Stimulated activated naive CD8-positive, alpha-beta T cell treated with anti-CD3 and anti-CD28 coated beads, Interleukin-15, amount 100 ng/mL, for 72 hours (primary cell): ENCODE measurements around the gene ZNF396.
A peak's percentile ranks its signal among the peaks of the same experiment; 100 is the strongest.

ENCODE experiments used
- ATAC-seq: fragments of 150-1000 bp; cut with Tn5 transposase; 2 replicates; pipeline ENCODE4 v1.10.0; 2021; ENCODE audit warnings: mild to moderate bottlenecking, moderate library complexity
- DNase-seq, 2 donors: peaks; one replicate each; pipeline ENCODE4 v3.0.0; 2021 to 2022
- H3K27ac Mint-ChIP-seq, 2 donors: one replicate each; pipeline ENCODE4 v1.8.0; 2022; ENCODE audit warnings: mild to moderate bottlenecking in 2 of 2, mixed read lengths in 2 of 2, moderate library complexity in 2 of 2
- H3K27me3 Mint-ChIP-seq: one replicate; pipeline ENCODE4 v1.8.0; 2022; ENCODE audit warnings: mixed read lengths
- H3K4me1 Mint-ChIP-seq: one replicate; pipeline ENCODE4 v1.8.0; 2022; ENCODE audit warnings: mild to moderate bottlenecking, mixed read lengths
- H3K4me3 Mint-ChIP-seq, 2 donors: one replicate each; pipeline ENCODE4 v1.8.0; 2022; ENCODE audit warnings: mild to moderate bottlenecking in 2 of 2, mixed read lengths in 2 of 2, moderate library complexity in 1 of 2
- H3K9me3 Mint-ChIP-seq, 2 donors: one replicate each; pipeline ENCODE4 v1.8.0; 2022; ENCODE audit warnings: mixed read lengths in 2 of 2

The ZNF396 gene

GRCh38 chr18:35376742-35377695, at the start of gene ZNF396:
Gene ZNF396, minus strand, starts transcription at chr18:35377337. Its CDS starts 3,045 bp downstream, at chr18:35374292.
- DNase-seq (peak; percentile 43 to 67), ATAC-seq (peak; percentile 76)
- H3K4me3 Mint-ChIP-seq: peak within 1 kb of the TSS; percentile 90 to 92
- peak within 1 kb of the TSS; percentile 79 to 94 for H3K27ac Mint-ChIP-seq
- peaks cover 22% of the 10 kb centered on the region for H3K27me3 Mint-ChIP-seq
- H3K4me1 Mint-ChIP-seq: peaks cover 13% of the 10 kb centered on the region
- H3K9me3 Mint-ChIP-seq: peaks cover 0 to 6% of the 10 kb centered on the region in 2 donors

DNA sequence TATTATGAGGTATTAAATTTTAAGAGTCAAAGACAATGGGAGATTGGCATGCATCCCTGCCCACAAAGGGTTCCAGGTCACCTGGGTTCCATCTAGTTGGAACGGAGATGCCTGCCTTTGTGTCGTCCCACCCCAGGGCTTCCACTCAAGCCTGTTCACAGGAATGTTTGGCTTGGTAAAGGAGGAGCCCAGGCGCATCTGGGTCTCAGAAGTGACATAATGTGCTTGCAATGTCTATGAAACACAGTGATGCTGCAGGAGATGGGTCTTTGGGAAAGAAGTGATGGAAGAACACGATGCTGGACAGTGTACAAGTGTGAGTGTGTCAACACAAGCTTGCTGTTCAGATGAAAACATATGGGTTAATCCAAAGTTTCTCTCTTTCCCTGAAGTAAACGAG, 49.6 kb upstream of the ZNF396 start:
- ATAC-seq (no peak), DNase-seq (no peak)
- no peak overlapping the region for H3K27ac Mint-ChIP-seq
- peaks cover 5% of the 10 kb centered on the region for H3K27me3 Mint-ChIP-seq
- no peaks in the 10 kb centered on the region for H3K4me1 Mint-ChIP-seq
- H3K4me3 Mint-ChIP-seq: no peak overlapping the region
- H3K9me3 Mint-ChIP-seq: no peaks in the 10 kb centered on the region

- ATAC-seq (no peak), DNase-seq (no peak)
- H3K4me3 Mint-ChIP-seq: no peak overlapping the region
Observed at GRCh38 chr18:35424356-35424755, 47.2 kb upstream of the ZNF396 start.

GRCh38 chr18:35422237-35422636, 45.1 kb upstream of the ZNF396 start:
- H3K27me3 Mint-ChIP-seq: peaks cover 15% of the 10 kb centered on the region
- H3K9me3 Mint-ChIP-seq: peaks cover 12 to 18% of the 10 kb centered on the region in 2 donors
- no peak overlapping the region for H3K4me3 Mint-ChIP-seq
- H3K27ac Mint-ChIP-seq: no peak overlapping the region
- no peaks in the 10 kb centered on the region for H3K4me1 Mint-ChIP-seq
- peak; percentile 18 for ATAC-seq
- DNase-seq: no peak

More at GRCh38 chr18:35424356-35424755, 47.2 kb upstream of the ZNF396 start:
- Mint-ChIP-seq H3K9me3 (peaks cover 0 to under 1% of the 10 kb centered on the region in 2 donors), H3K27ac (no peak overlapping the region), H3K4me1 (no peaks in the 10 kb centered on the region), H3K27me3 (peaks cover 15% of the 10 kb centered on the region)

- Mint-ChIP-seq H3K9me3 (peaks cover 15 to 23% of the 10 kb centered on the region in 2 donors), H3K4me1 (peaks cover 25% of the 10 kb centered on the region), H3K27me3 (peaks cover 15% of the 10 kb centered on the region), H3K27ac (no peak overlapping the region), H3K4me3 (no peak overlapping the region)
- DNase-seq: no peak
- no peak for ATAC-seq
Observed at GRCh38 chr18:35418610-35419009, 41.5 kb upstream of the ZNF396 start.

- H3K4me3 Mint-ChIP-seq: no peak overlapping the region
- no peak for DNase-seq
- H3K27ac Mint-ChIP-seq: no peak overlapping the region
- H3K4me1 Mint-ChIP-seq: peaks cover 35% of the 10 kb centered on the region
- ATAC-seq: no peak
- H3K9me3 Mint-ChIP-seq: peaks cover 15 to 23% of the 10 kb centered on the region in 2 donors
- peaks cover 14% of the 10 kb centered on the region for H3K27me3 Mint-ChIP-seq
Observed at GRCh38 chr18:35417223-35417622, 40.1 kb upstream of the ZNF396 start.

DNA sequence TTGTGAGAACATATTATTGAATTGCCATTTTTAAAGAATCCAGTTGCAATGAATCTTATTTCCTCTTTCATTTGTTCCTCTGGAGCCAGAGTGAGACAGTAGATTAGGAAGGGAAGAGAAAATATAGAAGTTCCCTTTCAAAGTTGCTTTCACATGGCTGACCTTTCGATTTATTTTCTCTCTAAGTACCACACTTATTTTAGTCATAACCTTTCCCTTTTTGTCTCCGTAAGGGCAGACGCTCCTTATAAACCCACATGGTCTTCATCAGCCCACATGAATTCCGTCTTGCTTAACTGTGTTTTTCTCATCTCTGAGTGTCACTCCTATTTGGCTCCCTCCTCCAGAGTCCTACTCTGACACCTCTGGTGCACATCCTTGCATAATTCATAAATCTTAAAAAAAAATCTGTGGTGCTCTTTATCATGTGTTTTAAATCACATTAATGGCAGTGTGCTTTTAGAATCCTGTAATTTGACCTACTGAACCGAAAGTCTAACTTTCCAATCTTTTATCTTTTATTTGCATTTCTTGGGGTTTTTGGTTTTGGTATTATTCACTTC, 38.5 kb upstream of the ZNF396 start:
- peaks cover 39% of the 10 kb centered on the region for H3K4me1 Mint-ChIP-seq
- peak overlapping the region; percentile 34 to 56 for H3K4me3 Mint-ChIP-seq
- no peak for DNase-seq
- peaks cover 15 to 23% of the 10 kb centered on the region in 2 donors for H3K9me3 Mint-ChIP-seq
- ATAC-seq: peak; percentile 71
- H3K27ac Mint-ChIP-seq: peak overlapping the region in 1 of 2 donors; percentile 21
- no peaks in the 10 kb centered on the region for H3K27me3 Mint-ChIP-seq

GRCh38 chr18:35413163-35413511, 36.0 kb upstream of the ZNF396 start:
- Mint-ChIP-seq H3K4me3 (no peak overlapping the region), H3K4me1 (peaks cover 45% of the 10 kb centered on the region), H3K27ac (no peak overlapping the region), H3K9me3 (peaks cover 7 to 12% of the 10 kb centered on the region in 2 donors), H3K27me3 (peaks cover 6% of the 10 kb centered on the region)
- ATAC-seq: no peak
- DNase-seq: no peak

DNA sequence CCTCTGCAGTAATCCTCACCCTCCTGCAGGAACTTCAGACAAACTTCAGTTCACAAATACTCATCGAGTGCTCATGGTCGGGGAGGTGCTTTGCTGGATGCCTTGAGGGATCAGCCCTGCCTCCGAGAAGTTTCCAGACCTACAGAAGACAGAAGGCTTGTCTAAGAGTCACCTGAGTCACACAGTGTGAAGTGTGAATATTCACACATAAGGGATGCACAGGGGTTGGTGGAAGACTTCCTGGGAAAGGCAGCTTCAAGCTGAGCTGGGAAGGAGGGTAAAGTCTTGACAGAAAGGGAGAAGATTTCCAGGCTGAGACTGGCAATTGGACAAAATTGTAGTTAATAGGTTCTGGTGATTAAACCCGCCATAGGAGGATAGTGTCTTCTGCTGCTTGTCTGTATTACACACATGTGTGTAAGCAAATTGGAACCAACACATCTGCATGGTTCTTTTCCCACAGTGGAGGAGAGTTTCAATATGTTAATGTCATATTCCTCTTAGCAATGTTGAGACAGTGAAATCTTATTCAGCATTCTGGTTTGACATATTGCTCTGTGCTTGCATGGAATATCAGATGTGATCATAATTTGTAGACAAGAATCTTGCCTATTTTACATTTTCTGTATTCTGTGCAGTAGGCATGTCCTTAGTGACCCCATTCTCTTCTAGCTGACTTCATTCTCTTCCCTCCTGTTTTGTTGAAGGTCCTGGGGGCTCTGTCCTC, 34.7 kb upstream of the ZNF396 start:
- Mint-ChIP-seq H3K4me1 (peaks cover 45% of the 10 kb centered on the region), H3K27me3 (peaks cover 6% of the 10 kb centered on the region), H3K4me3 (no peak overlapping the region), H3K9me3 (peaks cover 0 to under 1% of the 10 kb centered on the region in 2 donors), H3K27ac (no peak overlapping the region)
- ATAC-seq (no peak), DNase-seq (no peak)

- DNase-seq: no peak
- Mint-ChIP-seq H3K4me3 (no peak overlapping the region), H3K27ac (peak overlapping the region in 1 of 2 donors; percentile 9), H3K27me3 (peaks cover 7% of the 10 kb centered on the region), H3K4me1 (peaks cover 36% of the 10 kb centered on the region), H3K9me3 (no peaks in the 10 kb centered on the region)
- no peak for ATAC-seq
Observed at GRCh38 chr18:35410561-35410960, 33.4 kb upstream of the ZNF396 start.

DNA sequence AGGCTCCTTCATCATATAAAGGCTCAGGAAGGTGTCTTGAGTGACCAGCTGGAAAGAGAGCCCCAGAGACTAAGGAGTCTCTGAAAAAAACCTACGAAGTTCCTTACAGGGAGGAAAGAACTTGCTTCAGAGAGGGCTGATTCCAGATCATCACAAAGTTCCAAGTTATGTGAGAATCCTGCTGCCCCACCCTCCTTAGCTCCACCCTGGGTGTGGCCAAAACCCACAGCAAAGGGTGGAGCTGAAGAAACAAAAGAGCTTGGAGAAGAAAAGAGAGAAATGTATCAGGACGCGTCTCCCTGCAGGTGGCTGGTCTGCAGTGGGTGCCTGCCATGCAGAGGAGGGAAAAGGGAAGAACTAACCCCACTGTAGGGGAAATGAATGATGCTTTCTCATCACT, 32.8 kb upstream of the ZNF396 start:
- DNase-seq (no peak), ATAC-seq (no peak)
- no peaks in the 10 kb centered on the region for H3K9me3 Mint-ChIP-seq
- H3K27ac Mint-ChIP-seq: no peak overlapping the region
- peaks cover 29% of the 10 kb centered on the region for H3K4me1 Mint-ChIP-seq
- H3K4me3 Mint-ChIP-seq: no peak overlapping the region
- H3K27me3 Mint-ChIP-seq: peaks cover 13% of the 10 kb centered on the region

DNA sequence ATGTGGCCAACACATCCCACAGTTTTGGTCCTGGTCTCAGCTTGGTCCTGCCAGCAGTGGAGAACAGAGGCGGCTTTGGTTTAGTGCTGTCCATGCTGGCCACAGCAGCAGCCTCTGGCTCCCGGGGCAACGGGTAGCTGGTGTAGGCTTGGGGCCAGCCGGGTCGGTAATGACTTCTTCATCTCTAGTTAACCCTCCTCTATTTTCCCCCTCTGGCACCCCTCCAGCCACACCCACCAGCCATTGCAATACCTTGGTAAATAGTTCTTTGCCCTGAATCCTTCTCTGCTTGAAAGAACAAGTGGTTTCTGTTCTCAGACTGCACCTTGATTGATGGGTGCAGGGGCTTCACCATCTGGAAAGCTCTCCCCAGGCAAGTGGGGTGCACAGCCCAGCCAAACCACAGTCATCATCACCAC, 31.7 kb upstream of the ZNF396 start:
- no peak for ATAC-seq

DNA sequence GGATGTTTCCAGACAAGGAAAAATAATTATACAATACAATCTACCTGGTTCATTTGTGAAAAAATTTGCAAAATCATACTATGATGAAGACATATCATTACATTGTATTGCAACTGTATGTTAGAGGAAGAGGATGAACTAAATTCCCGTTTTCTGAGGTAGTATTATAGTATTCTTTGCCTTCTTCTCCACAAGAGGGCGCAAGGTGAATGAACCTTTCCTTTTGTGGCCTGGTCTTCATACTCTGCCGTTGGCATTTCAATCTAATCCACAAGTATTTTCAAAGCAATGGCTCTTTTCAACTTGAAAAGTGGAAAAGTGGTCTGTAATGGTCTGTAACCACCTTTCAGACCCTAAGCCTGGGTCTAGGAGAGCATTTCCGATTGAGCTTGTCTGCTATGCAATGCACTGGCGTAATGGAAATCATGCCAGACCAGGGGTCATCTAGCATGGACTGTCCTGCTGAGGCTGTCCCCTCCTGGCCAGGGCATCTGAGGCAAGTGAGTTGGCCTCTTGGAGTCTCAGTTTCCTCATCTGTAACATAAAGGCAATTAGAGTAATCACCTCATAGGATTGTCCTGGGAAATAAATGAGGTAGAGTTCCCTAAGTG, 30.8 kb upstream of the ZNF396 start:
- Mint-ChIP-seq H3K4me3 (no peak overlapping the region), H3K27me3 (peaks cover 14% of the 10 kb centered on the region), H3K9me3 (no peaks in the 10 kb centered on the region), H3K27ac (no peak overlapping the region), H3K4me1 (peaks cover 18% of the 10 kb centered on the region)
- DNase-seq (peak; percentile 39 to 40), ATAC-seq (peak; percentile 81)

More for the DNA sequence above, 31.7 kb upstream of the ZNF396 start:
- DNase-seq: no peak
- no peaks in the 10 kb centered on the region for H3K9me3 Mint-ChIP-seq
- H3K27me3 Mint-ChIP-seq: peaks cover 14% of the 10 kb centered on the region
- H3K4me3 Mint-ChIP-seq: no peak overlapping the region
- peaks cover 20% of the 10 kb centered on the region for H3K4me1 Mint-ChIP-seq
- H3K27ac Mint-ChIP-seq: peak overlapping the region in 1 of 2 donors; percentile 14

- ATAC-seq (no peak), DNase-seq (no peak)
- no peak overlapping the region for H3K4me3 Mint-ChIP-seq
- no peak overlapping the region for H3K27ac Mint-ChIP-seq
- H3K27me3 Mint-ChIP-seq: peaks cover 14% of the 10 kb centered on the region
- peaks cover 6% of the 10 kb centered on the region for H3K4me1 Mint-ChIP-seq
- no peaks in the 10 kb centered on the region for H3K9me3 Mint-ChIP-seq
Observed at GRCh38 chr18:35406666-35407065, 29.5 kb upstream of the ZNF396 start.

- Mint-ChIP-seq H3K27me3 (peaks cover 27% of the 10 kb centered on the region), H3K9me3 (no peaks in the 10 kb centered on the region), H3K27ac (no peak overlapping the region), H3K4me3 (no peak overlapping the region), H3K4me1 (no peaks in the 10 kb centered on the region)
- ATAC-seq (no peak), DNase-seq (no peak)
Observed at GRCh38 chr18:35397976-35398375, 20.8 kb upstream of the ZNF396 start.
